Measurements from ENCODE around the gene TLCD4. TPM values are rescaled to one million over a fixed set of nuclear protein-coding genes. Genes with fewer than 3 reads are reported as not detected.

The TLCD4 gene
- total and polyA plus RNA-seq, 2 of the 13 experiments (the other 11 are each of a cell fraction or from before 2014, with no cell fraction given) = 4.7 to 14.5 TPM

DNA sequence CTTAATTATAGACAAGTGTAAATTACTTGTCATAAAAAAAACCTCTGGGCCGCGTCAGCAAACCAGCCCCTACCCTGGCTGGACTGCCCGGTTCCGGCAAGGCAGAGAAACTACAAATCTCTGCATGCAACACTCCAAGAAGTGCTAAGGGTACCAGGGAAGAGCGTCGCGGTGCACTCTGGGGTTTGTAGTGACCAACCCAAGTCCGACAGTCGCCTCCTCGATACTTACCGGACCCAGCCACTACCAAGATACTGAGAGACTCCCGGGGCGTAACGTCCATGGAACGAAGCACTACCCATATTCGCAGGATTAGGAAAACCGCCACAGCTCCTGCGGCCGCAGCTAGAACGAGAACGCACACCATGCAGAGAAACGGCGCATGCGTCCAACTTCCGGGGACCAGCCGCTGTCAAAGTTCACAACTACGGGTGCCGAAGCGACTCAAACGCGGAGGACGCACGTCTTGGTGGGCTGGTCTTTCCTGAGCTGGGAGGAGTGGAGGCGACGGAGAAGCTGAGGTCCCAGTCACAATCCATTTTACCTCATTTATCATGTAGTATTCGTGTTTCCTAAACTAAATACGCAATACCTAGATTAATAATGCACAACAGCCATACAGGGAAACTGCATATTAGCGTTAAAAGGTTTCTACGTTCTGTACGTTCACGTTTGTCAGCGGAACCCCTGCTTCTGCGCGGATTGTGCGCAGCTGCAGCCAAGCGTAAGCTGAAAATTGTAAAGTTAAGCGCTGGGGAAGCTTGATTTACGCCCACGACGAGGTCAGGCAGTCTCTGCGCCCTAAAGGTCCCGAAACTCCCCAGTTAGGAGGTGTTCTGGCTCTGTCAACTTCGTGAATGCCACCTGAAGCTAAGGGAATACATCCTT lies 44.4 kb upstream of the TLCD4 start, which contains the start of gene ALG14 (continued):
- TF ChIP-seq, protein P1, sequence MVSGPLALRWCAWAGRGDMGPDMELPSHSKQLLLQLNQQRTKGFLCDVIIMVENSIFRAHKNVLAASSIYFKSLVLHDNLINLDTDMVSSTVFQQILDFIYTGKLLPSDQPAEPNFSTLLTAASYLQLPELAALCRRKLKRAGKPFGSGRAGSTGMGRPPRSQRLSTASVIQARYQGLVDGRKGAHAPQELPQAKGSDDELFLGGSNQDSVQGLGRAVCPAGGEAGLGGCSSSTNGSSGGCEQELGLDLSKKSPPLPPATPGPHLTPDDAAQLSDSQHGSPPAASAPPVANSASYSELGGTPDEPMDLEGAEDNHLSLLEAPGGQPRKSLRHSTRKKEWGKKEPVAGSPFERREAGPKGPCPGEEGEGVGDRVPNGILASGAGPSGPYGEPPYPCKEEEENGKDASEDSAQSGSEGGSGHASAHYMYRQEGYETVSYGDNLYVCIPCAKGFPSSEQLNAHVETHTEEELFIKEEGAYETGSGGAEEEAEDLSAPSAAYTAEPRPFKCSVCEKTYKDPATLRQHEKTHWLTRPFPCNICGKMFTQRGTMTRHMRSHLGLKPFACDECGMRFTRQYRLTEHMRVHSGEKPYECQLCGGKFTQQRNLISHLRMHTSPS (CRISPR knock-in tag; IDR thresholded peaks at IDR 0.05; ENCODE audit: low read depth) = 0 out of 2 replicates have a peak, but pooled peaks have one; percentile 54
- TF ChIP-seq, protein P2, sequence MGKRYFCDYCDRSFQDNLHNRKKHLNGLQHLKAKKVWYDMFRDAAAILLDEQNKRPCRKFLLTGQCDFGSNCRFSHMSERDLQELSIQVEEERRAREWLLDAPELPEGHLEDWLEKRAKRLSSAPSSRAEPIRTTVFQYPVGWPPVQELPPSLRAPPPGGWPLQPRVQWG (CRISPR knock-in tag; IDR thresholded peaks at IDR 0.05; ENCODE audit: borderline replicate concordance, low read depth) = no peak
- TF ChIP-seq ZFP36L2 (CRISPR knock-in tag; IDR thresholded peaks at IDR 0.05) (no peak), HMG20A (CRISPR knock-in tag; IDR thresholded peaks at IDR 0.05; ENCODE audit: borderline replicate concordance) (no peak), HDAC6 (IDR thresholded peaks at IDR 0.05; ENCODE audit: low read depth, low read length) (no peak), SMC3 (IDR thresholded peaks at IDR 0.05; ENCODE audit: low read length) (0 out of 2 replicates have a peak, but pooled peaks have one; percentile 1), ZNF879 (CRISPR knock-in tag; IDR thresholded peaks at IDR 0.05) (no peak), MAFK (conservative IDR thresholded peaks at IDR 0.05 in 1 of 2, IDR thresholded peaks at IDR 0.05 in 1 of 2; ENCODE audit: low read length in 2 of 2) (no peak), POLR2AphosphoS5 (IDR thresholded peaks at IDR 0.05; ENCODE audit: low read depth, low read length) (peak; percentile 91), GABPB1 (CRISPR knock-in tag; IDR thresholded peaks at IDR 0.05) (peak; percentile 94), STAT5B (CRISPR knock-in tag; IDR thresholded peaks at IDR 0.05) (no peak; the same call in 1 of the 2 replicates), ZSCAN20 (CRISPR knock-in tag; IDR thresholded peaks at IDR 0.05; ENCODE audit: borderline replicate concordance) (no peak), ZNF331 (CRISPR knock-in tag; IDR thresholded peaks at IDR 0.05) (no peak; the same call in 1 of the 2 replicates), SP5 (CRISPR knock-in tag; IDR thresholded peaks at IDR 0.05; ENCODE audit: borderline replicate concordance, low read depth) (peak; percentile 16; the same call in 1 of the 2 replicates), ARID2 (CRISPR knock-in tag; IDR thresholded peaks at IDR 0.05; ENCODE audit: borderline replicate concordance) (no peak), IRF2 (CRISPR knock-in tag; IDR thresholded peaks at IDR 0.05) (peak; percentile 86), ZBTB42 (CRISPR knock-in tag; IDR thresholded peaks at IDR 0.05) (0 out of 2 replicates have a peak, but pooled peaks have one; percentile 46), RFX5 (IDR thresholded peaks at IDR 0.05; ENCODE audit: low read depth, low read length) (no peak), ZNF510 (CRISPR knock-in tag; IDR thresholded peaks at IDR 0.05; ENCODE audit: low read depth) (0 out of 2 replicates have a peak, but pooled peaks have one; percentile 80), ZSCAN12 (CRISPR knock-in tag; IDR thresholded peaks at IDR 0.05) (no peak), ZNF160 (CRISPR knock-in tag; IDR thresholded peaks at IDR 0.05) (no peak)
- TF ChIP-seq, protein P3, sequence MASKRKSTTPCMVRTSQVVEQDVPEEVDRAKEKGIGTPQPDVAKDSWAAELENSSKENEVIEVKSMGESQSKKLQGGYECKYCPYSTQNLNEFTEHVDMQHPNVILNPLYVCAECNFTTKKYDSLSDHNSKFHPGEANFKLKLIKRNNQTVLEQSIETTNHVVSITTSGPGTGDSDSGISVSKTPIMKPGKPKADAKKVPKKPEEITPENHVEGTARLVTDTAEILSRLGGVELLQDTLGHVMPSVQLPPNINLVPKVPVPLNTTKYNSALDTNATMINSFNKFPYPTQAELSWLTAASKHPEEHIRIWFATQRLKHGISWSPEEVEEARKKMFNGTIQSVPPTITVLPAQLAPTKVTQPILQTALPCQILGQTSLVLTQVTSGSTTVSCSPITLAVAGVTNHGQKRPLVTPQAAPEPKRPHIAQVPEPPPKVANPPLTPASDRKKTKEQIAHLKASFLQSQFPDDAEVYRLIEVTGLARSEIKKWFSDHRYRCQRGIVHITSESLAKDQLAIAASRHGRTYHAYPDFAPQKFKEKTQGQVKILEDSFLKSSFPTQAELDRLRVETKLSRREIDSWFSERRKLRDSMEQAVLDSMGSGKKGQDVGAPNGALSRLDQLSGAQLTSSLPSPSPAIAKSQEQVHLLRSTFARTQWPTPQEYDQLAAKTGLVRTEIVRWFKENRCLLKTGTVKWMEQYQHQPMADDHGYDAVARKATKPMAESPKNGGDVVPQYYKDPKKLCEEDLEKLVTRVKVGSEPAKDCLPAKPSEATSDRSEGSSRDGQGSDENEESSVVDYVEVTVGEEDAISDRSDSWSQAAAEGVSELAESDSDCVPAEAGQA (IDR thresholded peaks at IDR 0.05; ENCODE audit: low read depth) = 0 out of 2 replicates have a peak, but pooled peaks have one; percentile 17
- TF ChIP-seq, protein P3 (CRISPR knock-in tag; IDR thresholded peaks at IDR 0.05; ENCODE audit: borderline replicate concordance) = no peak
